GM19397 (cell line): ENCODE data around the gene OBI1.

Experiments
- ATAC-seq: cut with Tn5 transposase; IDR thresholded peaks from one replicate; pipeline ENCODE4 v1.9.1; 2021; ENCODE audit warnings: mild to moderate bottlenecking, moderate library complexity; ENCODE audit not compliant: unreplicated experiment

OBI1 gene, protein sequence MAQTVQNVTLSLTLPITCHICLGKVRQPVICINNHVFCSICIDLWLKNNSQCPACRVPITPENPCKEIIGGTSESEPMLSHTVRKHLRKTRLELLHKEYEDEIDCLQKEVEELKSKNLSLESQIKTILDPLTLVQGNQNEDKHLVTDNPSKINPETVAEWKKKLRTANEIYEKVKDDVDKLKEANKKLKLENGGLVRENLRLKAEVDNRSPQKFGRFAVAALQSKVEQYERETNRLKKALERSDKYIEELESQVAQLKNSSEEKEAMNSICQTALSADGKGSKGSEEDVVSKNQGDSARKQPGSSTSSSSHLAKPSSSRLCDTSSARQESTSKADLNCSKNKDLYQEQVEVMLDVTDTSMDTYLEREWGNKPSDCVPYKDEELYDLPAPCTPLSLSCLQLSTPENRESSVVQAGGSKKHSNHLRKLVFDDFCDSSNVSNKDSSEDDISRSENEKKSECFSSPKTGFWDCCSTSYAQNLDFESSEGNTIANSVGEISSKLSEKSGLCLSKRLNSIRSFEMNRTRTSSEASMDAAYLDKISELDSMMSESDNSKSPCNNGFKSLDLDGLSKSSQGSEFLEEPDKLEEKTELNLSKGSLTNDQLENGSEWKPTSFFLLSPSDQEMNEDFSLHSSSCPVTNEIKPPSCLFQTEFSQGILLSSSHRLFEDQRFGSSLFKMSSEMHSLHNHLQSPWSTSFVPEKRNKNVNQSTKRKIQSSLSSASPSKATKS

DNA sequence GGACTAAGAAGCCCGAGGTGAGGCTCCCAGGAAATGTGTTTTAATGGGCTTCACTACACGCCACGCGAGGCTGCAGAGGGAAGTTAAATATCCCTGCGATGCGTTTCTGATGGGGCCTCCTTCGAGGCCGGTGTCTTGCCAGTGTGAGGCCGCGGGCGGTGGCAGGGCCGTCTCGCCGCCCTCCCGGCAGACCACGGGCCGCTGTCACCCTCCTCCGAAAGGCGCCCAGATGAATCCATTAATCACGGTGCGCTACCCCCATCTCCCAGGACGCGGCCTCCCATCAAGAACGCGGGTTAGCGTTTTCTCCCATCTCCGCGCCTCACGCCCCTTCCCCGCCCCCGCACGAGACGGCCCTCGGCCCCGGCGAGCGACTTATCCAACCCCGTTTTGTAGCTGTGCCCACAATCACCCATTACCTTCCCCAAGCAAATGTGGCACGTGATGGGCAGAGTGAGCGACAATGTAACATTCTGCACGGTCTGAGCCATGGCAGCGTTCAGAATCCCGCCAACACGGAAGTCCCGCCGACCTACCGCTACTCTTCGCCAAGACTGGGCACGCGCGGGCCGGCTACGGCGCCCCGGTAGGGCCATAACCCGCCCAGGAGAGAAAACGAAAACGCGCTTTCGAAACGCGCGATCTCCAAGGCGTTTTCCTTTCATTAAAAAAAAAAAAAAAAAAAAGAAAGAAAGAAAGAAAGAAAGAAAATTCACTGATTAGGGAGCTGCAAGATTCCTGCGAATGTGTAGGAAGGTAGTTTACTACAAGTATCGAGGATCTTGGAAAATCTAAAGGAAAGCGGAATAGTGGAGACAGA, at the start of gene OBI1:
Gene OBI1, minus strand, starts transcription at position 526 of the 820 bp plus-strand sequence. Its CDS starts 35 bp downstream, at position 491.
- ATAC-seq = peak; percentile 86

DNA sequence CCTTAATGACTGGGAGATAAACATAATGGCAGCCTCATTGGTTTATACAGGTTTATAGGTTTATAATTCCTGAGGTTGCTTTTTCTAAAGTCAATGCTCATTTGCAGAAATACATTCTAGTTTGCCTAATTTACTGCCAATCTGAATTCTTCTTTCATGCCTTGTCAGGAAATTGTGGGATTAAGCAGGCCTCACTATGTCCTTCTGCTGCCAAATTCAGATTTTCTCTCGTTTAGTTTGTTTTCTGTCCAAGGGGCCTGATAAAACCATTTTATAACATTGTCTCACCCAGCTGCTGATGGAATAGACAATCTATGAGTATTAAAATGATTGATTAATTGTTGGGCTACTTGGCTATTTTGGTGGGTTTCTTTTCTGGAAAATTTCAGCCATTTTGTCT, 42.4 kb upstream of the OBI1 start:
- ATAC-seq = no peak

GRCh38 chr13:78700121-78700910, 41.4 kb upstream of the OBI1 start:
- no peak for ATAC-seq

GRCh38 chr13:78689011-78689410, 30.1 kb upstream of the OBI1 start:
- no peak for ATAC-seq

DNA sequence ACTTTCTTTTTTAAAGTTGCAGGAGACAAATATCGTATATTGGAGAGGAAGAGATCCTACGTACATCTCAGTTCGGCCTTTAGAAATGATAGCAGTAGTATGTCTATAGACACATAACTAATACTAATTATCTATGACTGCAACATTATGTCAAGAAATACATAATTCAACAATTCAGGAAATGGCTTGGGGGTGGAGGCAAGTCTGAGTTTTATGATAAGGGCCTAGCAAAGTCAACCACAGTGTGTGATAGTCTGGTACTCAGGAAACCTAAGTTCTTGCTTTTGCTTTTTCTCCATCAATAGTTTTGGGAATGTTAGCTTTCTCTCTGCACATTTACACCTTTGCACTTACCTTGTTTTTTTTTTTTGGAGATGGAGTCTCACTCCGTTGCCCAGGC, 27.5 kb upstream of the OBI1 start:
- no peak for ATAC-seq

- ATAC-seq = no peak
These were observed 21.8 kb upstream of the OBI1 start for GRCh38 chr13:78680576-78681350.

DNA sequence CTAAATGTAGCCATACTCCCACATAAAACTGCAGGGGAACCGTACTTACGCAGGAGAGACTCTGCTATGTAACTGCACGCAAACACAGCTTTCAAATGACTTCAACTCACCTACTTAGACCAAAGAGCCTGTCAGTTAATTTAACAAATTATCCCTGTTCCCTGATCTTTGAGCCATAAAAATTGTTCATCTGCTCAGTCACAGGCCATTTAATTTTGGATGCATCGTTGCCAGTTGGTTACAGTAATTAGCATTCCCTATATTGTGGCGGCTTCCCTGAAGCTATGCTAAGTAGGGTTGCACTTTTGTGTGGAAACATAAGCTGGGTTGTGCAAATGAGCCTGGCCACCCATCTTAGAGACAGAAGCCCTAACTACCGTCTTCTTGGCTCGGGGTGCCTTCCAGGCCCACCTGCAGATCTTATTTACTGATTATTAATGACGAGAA, 21.2 kb upstream of the OBI1 start:
- ATAC-seq = no peak

DNA sequence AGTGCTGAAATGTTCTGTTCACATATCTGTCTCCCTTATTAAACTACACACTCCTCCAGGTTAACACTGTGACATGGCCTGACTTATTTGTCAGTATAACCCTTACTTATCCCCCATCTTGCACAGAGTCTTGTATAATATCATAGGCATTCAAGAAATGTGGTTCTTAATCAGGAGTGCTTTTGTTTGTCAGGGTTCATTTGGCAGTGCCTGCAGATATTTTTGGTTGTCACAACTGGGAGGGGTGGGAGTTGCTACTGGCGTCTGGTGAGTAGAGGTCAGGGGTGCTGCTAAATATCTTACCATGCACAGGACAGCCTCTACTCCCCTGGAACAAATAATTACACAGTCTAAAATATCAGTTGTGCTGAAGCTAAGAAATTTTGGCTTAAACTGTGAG, 20.4 kb upstream of the OBI1 start:
- no peak for ATAC-seq

GRCh38 chr13:78675112-78675511, 16.2 kb upstream of the OBI1 start:
- ATAC-seq = no peak

GRCh38 chr13:78674638-78675037, 15.7 kb upstream of the OBI1 start:
- ATAC-seq = no peak

- ATAC-seq = no peak
These were observed 3.5 kb upstream of the OBI1 start for GRCh38 chr13:78662467-78662866.

GRCh38 chr13:78660495-78660857, 1.5 kb upstream of the OBI1 start:
- ATAC-seq = no peak

DNA sequence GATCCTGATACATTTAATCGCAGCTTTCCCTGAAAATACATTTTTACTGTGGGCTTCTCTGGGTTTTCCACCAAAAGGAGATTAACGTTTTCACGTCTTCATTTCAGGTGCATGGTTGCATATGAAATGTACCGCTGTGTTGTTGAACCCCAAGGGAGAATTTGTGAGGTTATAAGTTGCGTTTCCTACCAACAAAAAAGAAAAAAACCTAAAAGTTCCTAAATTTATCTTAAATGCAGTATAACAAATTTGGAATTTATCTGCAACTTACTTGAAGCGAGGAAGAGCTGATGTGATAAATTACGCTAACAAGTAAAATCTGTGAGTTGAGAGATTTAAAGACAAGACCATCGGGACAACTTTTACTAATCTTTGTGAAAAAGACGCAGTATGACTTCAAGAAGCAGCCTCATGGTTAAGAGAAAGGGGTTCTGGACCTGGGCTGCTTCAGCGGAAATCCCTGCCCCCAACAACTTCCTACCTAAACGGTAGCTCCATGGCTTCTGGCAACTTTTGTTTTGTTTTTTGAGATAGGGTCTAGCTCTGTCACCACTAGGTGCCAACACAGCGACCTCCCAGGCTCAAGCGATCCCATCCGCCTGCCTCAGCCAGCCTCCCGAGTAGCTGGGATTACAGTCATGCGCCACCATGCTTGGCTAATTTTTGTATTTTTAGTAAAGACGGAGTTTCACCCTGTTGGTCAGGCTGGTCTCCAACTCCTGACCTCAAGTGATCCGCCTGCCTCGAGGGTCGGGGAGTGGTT, 958 bp upstream of the OBI1 start:
- ATAC-seq = no peak

- ATAC-seq = no peak
These were observed 435 bp upstream of the OBI1 start for GRCh38 chr13:78659450-78659730.

GRCh38 chr13:78657699-78658629, 991 bp downstream of the OBI1 start:
- ATAC-seq = no peak

GRCh38 chr13:78655906-78656305, 3.0 kb downstream of the OBI1 start:
- ATAC-seq = no peak

GRCh38 chr13:78655007-78655406, 3.9 kb downstream of the OBI1 start:
- ATAC-seq = no peak

- no peak for ATAC-seq
These were observed 6.3 kb downstream of the OBI1 start for GRCh38 chr13:78652651-78653050.
